HG03457 (cell line): ENCODE results near the gene RIBC1.
"Not testable (repeated sequence)": the region's sequence is repeated elsewhere in the genome, so short reads cannot be mapped to it uniquely, and the experiment has no call there.

ENCODE experiments used
- ATAC-seq: cut with Tn5 transposase; IDR thresholded peaks from one replicate; pipeline ENCODE4 v1.9.1; 2021; ENCODE audit warnings: moderate number of reproducible peaks; ENCODE audit not compliant: unreplicated experiment

RIBC1 gene

GRCh38 chrX:53435997-53436396 lies 13.3 kb downstream of the RIBC1 start:
- no peak for ATAC-seq

GRCh38 chrX:53437206-53437605 lies 14.5 kb downstream of the RIBC1 start:
- no peak for ATAC-seq

GRCh38 chrX:53438174-53438831 lies 15.6 kb downstream of the RIBC1 start:
- ATAC-seq, result no peak

GRCh38 chrX:53438832-53439230 lies 16.2 kb downstream of the RIBC1 start:
- no peak for ATAC-seq

- ATAC-seq, result no peak
These were observed 17.4 kb downstream of the RIBC1 start for GRCh38 chrX:53440101-53440500.

- no peak for ATAC-seq
These were observed 18.2 kb downstream of the RIBC1 start for GRCh38 chrX:53440621-53441517.

- no peak for ATAC-seq
These were observed 19.1 kb downstream of the RIBC1 start for GRCh38 chrX:53441531-53442321.

GRCh38 chrX:53442322-53442631 lies 19.6 kb downstream of the RIBC1 start:
- no peak for ATAC-seq

GRCh38 chrX:53445977-53446376 lies 23.3 kb downstream of the RIBC1 start:
- no peak for ATAC-seq

- ATAC-seq, result no peak
These were observed 24.8 kb downstream of the RIBC1 start for GRCh38 chrX:53447441-53447840.

- no peak for ATAC-seq
These were observed 27.0 kb downstream of the RIBC1 start for GRCh38 chrX:53449632-53450031.

GRCh38 chrX:53452812-53453211 lies 30.1 kb downstream of the RIBC1 start:
- ATAC-seq, result no peak

GRCh38 chrX:53456254-53456653 lies 33.6 kb downstream of the RIBC1 start:
- no peak for ATAC-seq

- ATAC-seq, result no peak
These were observed 35.4 kb downstream of the RIBC1 start for GRCh38 chrX:53458082-53458481.

- not testable (repeated sequence) for ATAC-seq
These were observed 46.0 kb downstream of the RIBC1 start for GRCh38 chrX:53468659-53469058.

GRCh38 chrX:53471346-53471745 lies 48.7 kb downstream of the RIBC1 start:
- no peak for ATAC-seq

GRCh38 chrX:53474707-53475106 lies 52.0 kb downstream of the RIBC1 start:
- ATAC-seq, result no peak

- no peak for ATAC-seq
These were observed 53.7 kb downstream of the RIBC1 start for GRCh38 chrX:53476371-53476770.

GRCh38 chrX:53479301-53479700 lies 56.6 kb downstream of the RIBC1 start:
- ATAC-seq, result no peak
